Loucy (cell line): ENCODE data around the gene QPCTL.

Source experiments
- H2AFZ ChIP-seq: fragments of 200-600 bp; sonication (generic); 2 replicates; pipeline ENCODE4 v1.6.0; 2016; ENCODE audit warnings: antibody characterized with exemption, mild to moderate bottlenecking, low read length, moderate library complexity
- H3F3A ChIP-seq: fragments of 200-600 bp; 2 replicates; pipeline ENCODE4 v1.6.0; 2016; ENCODE audit warnings: antibody characterized with exemption, low read depth, mild to moderate bottlenecking
- H3K27me3 ChIP-seq: fragments of 200-600 bp; sonication (generic); 2 replicates; pipeline ENCODE4 v1.6.1; 2014; ENCODE audit warnings: low read length, mild to moderate bottlenecking; ENCODE audit not compliant: insufficient read depth, poor library complexity, severe bottlenecking
- H3K36me3 ChIP-seq: fragments of 200-600 bp; sonication (generic); 2 replicates; pipeline ENCODE4 v1.6.1; 2016; ENCODE audit warnings: low read length; ENCODE audit not compliant: insufficient read depth
- H3K4me1 ChIP-seq: fragments of 200-600 bp; sonication (generic); 2 replicates; pipeline ENCODE4 v1.5.1; 2014; ENCODE audit warnings: low read length, mild to moderate bottlenecking; ENCODE audit not compliant: insufficient read depth, poor library complexity, severe bottlenecking
- H3K4me2 ChIP-seq: fragments of 200-600 bp; sonication (generic); 2 replicates; pipeline ENCODE4 v1.6.0; 2014; ENCODE audit warnings: antibody characterized with exemption, low read length, low read depth, mild to moderate bottlenecking; ENCODE audit not compliant: poor library complexity, severe bottlenecking
- H3K4me3 ChIP-seq: fragments of 200-600 bp; sonication (generic); 2 replicates; pipeline ENCODE4 v1.5.1; 2014; ENCODE audit warnings: low read length, mild to moderate bottlenecking, mixed read lengths; ENCODE audit not compliant: poor library complexity, severe bottlenecking
- H3K79me2 ChIP-seq: fragments of 200-600 bp; sonication (generic); 2 replicates; pipeline ENCODE4 v1.6.1; 2014; ENCODE audit warnings: low read length; ENCODE audit not compliant: insufficient read depth
- H3K9ac ChIP-seq: fragments of 200-600 bp; sonication (generic); 2 replicates; pipeline ENCODE4 v1.6.0; 2014; ENCODE audit warnings: mild to moderate bottlenecking, low read depth, low read length, moderate library complexity; ENCODE audit not compliant: poor library complexity, severe bottlenecking
- H3K9me2 ChIP-seq: fragments of 200-600 bp; sonication (generic); replicated peaks from 2 replicates; pipeline ENCODE4 v1.6.1; 2016; ENCODE audit warnings: low read depth, low read length, mixed read lengths
- H3K9me3 ChIP-seq: fragments of 200-600 bp; sonication (generic); 2 replicates; pipeline ENCODE4 v1.6.1; 2014; ENCODE audit warnings: mild to moderate bottlenecking, antibody characterized with exemption, low read length, low read depth; ENCODE audit not compliant: insufficient read depth
- H4K20me1 ChIP-seq: fragments of 200-600 bp; sonication (generic); 2 replicates; pipeline ENCODE4 v1.6.0; 2014; ENCODE audit warnings: antibody characterized with exemption, low read length, mild to moderate bottlenecking; ENCODE audit not compliant: insufficient read depth, poor library complexity, severe bottlenecking
- EZH2phosphoT487 ChIP-seq: fragments of 200-600 bp; IDR thresholded peaks from 2 replicates; pipeline ENCODE4 v1.6.1; 2018; ENCODE audit warnings: antibody characterized with exemption, mild to moderate bottlenecking, moderate library complexity, borderline replicate concordance
- TF ChIP-seq, protein P1 (sequence below): fragments of 200-600 bp; sonication (generic); conservative IDR thresholded peaks from 2 replicates; pipeline ENCODE4 v1.5.1; 2014; ENCODE audit warnings: mild to moderate bottlenecking, antibody characterized with exemption, low read length

Gene QPCTL

DNA sequence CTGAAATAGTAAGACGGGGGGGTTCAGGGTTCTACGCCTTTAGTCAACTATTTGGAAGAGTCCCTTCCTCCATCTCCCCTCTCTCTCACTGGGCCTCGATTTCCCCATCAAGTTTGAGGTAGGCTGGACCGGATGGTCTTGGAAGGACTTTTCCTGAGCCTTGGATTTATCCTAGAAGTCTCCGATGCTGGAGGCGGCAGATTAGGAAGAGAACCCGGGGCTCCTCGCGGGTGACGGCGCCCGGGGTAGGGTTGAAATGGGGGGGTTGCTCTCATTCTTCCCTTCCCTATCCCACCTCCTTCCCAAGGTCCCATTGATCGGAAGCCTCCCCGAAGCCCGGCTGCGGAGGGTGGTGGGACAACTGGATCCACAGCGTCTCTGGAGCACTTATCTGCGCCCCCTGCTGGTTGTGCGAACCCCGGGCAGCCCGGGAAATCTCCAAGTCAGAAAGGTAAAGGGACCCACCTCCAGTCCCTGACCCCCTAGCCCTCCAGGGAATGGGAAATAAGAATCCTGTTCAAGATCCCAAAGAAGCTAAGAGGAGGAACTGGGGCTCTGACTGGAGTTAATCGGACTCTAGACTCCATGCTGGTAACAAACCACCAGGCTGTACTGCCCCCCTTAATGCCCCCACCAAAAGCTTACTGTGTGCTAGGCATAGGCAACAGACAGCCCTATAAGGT is 781 bp downstream of the QPCTL start:
- H3F3A ChIP-seq = no peaks in the 10 kb centered on the region
- peak overlapping the region; percentile 96 for H2AFZ ChIP-seq
- peak overlapping the region; percentile 98 for H3K4me3 ChIP-seq
- peak overlapping the region; percentile 93 for H3K9ac ChIP-seq
- H4K20me1 ChIP-seq = peaks cover 10% of the 10 kb centered on the region
- H3K4me1 ChIP-seq = peaks cover 13% of the 10 kb centered on the region
- peaks cover 3% of the 10 kb centered on the region; the same call in 1 of the 2 replicates for H3K36me3 ChIP-seq
- no peaks in the 10 kb centered on the region for H3K9me2 ChIP-seq
- H3K79me2 ChIP-seq = peaks cover 46% of the 10 kb centered on the region
- no peaks in the 10 kb centered on the region for H3K27me3 ChIP-seq
- no peaks in the 10 kb centered on the region for H3K9me3 ChIP-seq
- TF ChIP-seq, protein P1, sequence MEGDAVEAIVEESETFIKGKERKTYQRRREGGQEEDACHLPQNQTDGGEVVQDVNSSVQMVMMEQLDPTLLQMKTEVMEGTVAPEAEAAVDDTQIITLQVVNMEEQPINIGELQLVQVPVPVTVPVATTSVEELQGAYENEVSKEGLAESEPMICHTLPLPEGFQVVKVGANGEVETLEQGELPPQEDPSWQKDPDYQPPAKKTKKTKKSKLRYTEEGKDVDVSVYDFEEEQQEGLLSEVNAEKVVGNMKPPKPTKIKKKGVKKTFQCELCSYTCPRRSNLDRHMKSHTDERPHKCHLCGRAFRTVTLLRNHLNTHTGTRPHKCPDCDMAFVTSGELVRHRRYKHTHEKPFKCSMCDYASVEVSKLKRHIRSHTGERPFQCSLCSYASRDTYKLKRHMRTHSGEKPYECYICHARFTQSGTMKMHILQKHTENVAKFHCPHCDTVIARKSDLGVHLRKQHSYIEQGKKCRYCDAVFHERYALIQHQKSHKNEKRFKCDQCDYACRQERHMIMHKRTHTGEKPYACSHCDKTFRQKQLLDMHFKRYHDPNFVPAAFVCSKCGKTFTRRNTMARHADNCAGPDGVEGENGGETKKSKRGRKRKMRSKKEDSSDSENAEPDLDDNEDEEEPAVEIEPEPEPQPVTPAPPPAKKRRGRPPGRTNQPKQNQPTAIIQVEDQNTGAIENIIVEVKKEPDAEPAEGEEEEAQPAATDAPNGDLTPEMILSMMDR = peak; percentile 95
- TF ChIP-seq EZH2phosphoT487 = no peak
- H3K4me2 ChIP-seq = peak overlapping the region; percentile 98

DNA sequence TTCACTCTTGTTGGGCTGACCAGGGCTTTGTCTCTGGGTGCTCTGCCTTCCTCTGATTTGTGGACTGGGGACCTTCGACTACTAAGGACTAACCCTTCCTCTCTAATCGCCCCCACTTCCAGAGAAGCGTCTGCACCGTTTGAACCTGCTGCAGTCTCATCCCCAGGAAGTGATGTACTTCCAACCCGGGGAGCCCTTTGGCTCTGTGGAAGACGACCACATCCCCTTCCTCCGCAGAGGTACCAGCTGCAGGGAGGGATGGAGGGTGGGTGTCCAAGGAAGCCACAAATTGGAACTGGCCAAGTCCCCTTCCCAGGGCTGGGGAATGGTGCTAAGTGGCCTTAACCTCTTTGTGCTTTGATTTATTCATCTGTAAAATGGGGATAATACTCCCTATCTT is 9.2 kb downstream of the QPCTL start:
- Histone ChIP-seq H3K79me2 (no peaks in the 10 kb centered on the region), H2AFZ (no peak overlapping the region), H3K9me3 (no peaks in the 10 kb centered on the region), H3K4me1 (no peaks in the 10 kb centered on the region), H3K9ac (no peak overlapping the region), H3K9me2 (no peaks in the 10 kb centered on the region), H3K36me3 (peaks cover 4% of the 10 kb centered on the region; the same call in 1 of the 2 replicates), H3K27me3 (no peaks in the 10 kb centered on the region), H4K20me1 (no peaks in the 10 kb centered on the region), H3K4me3 (no peak overlapping the region), H3K4me2 (no peak overlapping the region), H3F3A (no peaks in the 10 kb centered on the region)
- TF ChIP-seq, protein P1 = no peak
- no peak for TF ChIP-seq EZH2phosphoT487

DNA sequence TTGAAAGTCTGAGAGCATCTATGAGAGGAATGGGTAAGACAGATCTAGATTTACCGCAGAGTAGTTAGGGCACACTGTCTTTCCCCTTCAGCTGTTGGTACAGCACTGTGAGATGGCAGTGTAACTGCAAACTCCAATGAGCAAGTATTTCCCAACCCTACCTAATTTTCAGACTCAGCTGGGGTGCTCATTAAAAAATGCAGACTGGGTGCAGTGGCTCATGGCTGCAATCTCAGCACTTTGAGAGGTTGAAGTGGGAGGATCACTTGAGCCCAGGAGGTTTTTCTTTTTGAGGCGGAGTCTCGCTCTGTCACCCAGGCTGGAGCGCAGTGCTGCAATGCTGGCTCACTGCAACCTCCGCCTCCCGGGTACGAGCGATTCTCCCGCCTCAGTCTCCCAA is 12.6 kb downstream of the QPCTL start:
- Histone ChIP-seq H4K20me1 (no peaks in the 10 kb centered on the region), H3K4me1 (no peaks in the 10 kb centered on the region), H3K79me2 (no peaks in the 10 kb centered on the region), H2AFZ (no peak overlapping the region), H3K4me3 (no peak overlapping the region), H3K9me3 (no peaks in the 10 kb centered on the region), H3K9ac (no peak overlapping the region), H3K36me3 (peaks cover 4% of the 10 kb centered on the region; the same call in 1 of the 2 replicates), H3F3A (no peaks in the 10 kb centered on the region), H3K9me2 (no peaks in the 10 kb centered on the region), H3K4me2 (no peak overlapping the region), H3K27me3 (no peaks in the 10 kb centered on the region)
- TF ChIP-seq, protein P1 = no peak
- TF ChIP-seq EZH2phosphoT487 = no peak
